Neural crest cell (in vitro differentiated cells): ENCODE measurements around the gene ABLIM2. TPM values are rescaled to one million over a fixed set of nuclear protein-coding genes. Genes with fewer than 3 reads are reported as not detected.

Experiments
- DNase-seq: peaks from one replicate; pipeline ENCODE4 v3.0.0; 2021; ENCODE audit warnings: low read depth, mixed read lengths, low spot score
- H3K27ac Mint-ChIP-seq: one replicate; pipeline ENCODE4 v1.8.0; 2021; ENCODE audit warnings: mild to moderate bottlenecking, mixed read lengths; ENCODE audit not compliant: unreplicated experiment
- H3K27me3 Mint-ChIP-seq: 2 replicates; pipeline ENCODE4 v1.8.0; 2021; ENCODE audit warnings: low read depth, mild to moderate bottlenecking, mixed read lengths
- H3K36me3 Mint-ChIP-seq: 2 replicates; pipeline ENCODE4 v1.8.0; 2021; ENCODE audit warnings: low read depth, mild to moderate bottlenecking, mixed read lengths
- H3K4me1 Mint-ChIP-seq: 2 replicates; pipeline ENCODE4 v1.8.0; 2021; ENCODE audit warnings: mixed read lengths
- H3K4me3 Mint-ChIP-seq: one replicate; pipeline ENCODE4 v1.8.0; 2021; ENCODE audit warnings: mild to moderate bottlenecking, mixed read lengths
- H3K9me3 Mint-ChIP-seq: 2 replicates; pipeline ENCODE4 v1.8.0; 2021; ENCODE audit warnings: mixed read lengths
- CTCF ChIP-seq: fragments of 200-600 bp; sonication (generic); conservative IDR thresholded peaks from 2 replicates; pipeline ENCODE4 v1.5.0; 2021; ENCODE audit warnings: antibody characterized with exemption, mild to moderate bottlenecking
- total RNA-seq: library from RNA; stranded (reverse); gene quantifications from 2 replicates; pipeline ENCODE4 v1.2.1, GENCODE V29; 2021

Gene ABLIM2
- total RNA-seq, 1 donor from 2014 or later = 3.8 TPM

GRCh38 chr4:8106451-8107025 is 52.1 kb downstream of the ABLIM2 start:
- Mint-ChIP-seq H3K4me3 (no peak overlapping the region), H3K27me3 (no peaks in the 10 kb centered on the region), H3K9me3 (no peaks in the 10 kb centered on the region), H3K27ac (no peak overlapping the region), H3K4me1 (peaks cover 33% of the 10 kb centered on the region), H3K36me3 (no peaks in the 10 kb centered on the region)
- no peak for TF ChIP-seq CTCF
- no peak for DNase-seq

- no peak for DNase-seq
- no peak for TF ChIP-seq CTCF
Measured at GRCh38 chr4:8105306-8106100, 53.1 kb downstream of the ABLIM2 start.

GRCh38 chr4:8104491-8105305 is 53.9 kb downstream of the ABLIM2 start:
- no peak overlapping the region for H3K4me3 Mint-ChIP-seq
- no peaks in the 10 kb centered on the region for H3K9me3 Mint-ChIP-seq
- TF ChIP-seq CTCF = no peak
- H3K27me3 Mint-ChIP-seq = no peaks in the 10 kb centered on the region
- no peak for DNase-seq
- no peaks in the 10 kb centered on the region for H3K36me3 Mint-ChIP-seq
- peaks cover 25% of the 10 kb centered on the region for H3K4me1 Mint-ChIP-seq
- H3K27ac Mint-ChIP-seq = peak overlapping the region; percentile 70

More at GRCh38 chr4:8105306-8106100, 53.1 kb downstream of the ABLIM2 start:
- peak overlapping the region; percentile 0 for H3K4me3 Mint-ChIP-seq
- peaks cover 30% of the 10 kb centered on the region for H3K4me1 Mint-ChIP-seq
- H3K27me3 Mint-ChIP-seq = no peaks in the 10 kb centered on the region
- H3K9me3 Mint-ChIP-seq = no peaks in the 10 kb centered on the region
- peak overlapping the region; percentile 70 for H3K27ac Mint-ChIP-seq
- no peaks in the 10 kb centered on the region for H3K36me3 Mint-ChIP-seq

- H3K9me3 Mint-ChIP-seq = no peaks in the 10 kb centered on the region
- H3K4me1 Mint-ChIP-seq = peaks cover 25% of the 10 kb centered on the region
- H3K4me3 Mint-ChIP-seq = no peak overlapping the region
- H3K27me3 Mint-ChIP-seq = no peaks in the 10 kb centered on the region
- DNase-seq = no peak
- TF ChIP-seq CTCF = no peak
- H3K27ac Mint-ChIP-seq = no peak overlapping the region
- no peaks in the 10 kb centered on the region for H3K36me3 Mint-ChIP-seq
Measured at GRCh38 chr4:8103421-8104390, 54.9 kb downstream of the ABLIM2 start.

GRCh38 chr4:8102831-8103230 is 55.8 kb downstream of the ABLIM2 start:
- Mint-ChIP-seq H3K9me3 (no peaks in the 10 kb centered on the region), H3K27me3 (no peaks in the 10 kb centered on the region), H3K36me3 (no peaks in the 10 kb centered on the region), H3K4me1 (peaks cover 25% of the 10 kb centered on the region), H3K4me3 (no peak overlapping the region), H3K27ac (no peak overlapping the region)
- DNase-seq = no peak
- TF ChIP-seq CTCF = no peak
